ENCODE data around the gene RSPH6A. TPM values are rescaled to one million over a fixed set of nuclear protein-coding genes. Genes with fewer than 3 reads are reported as not detected.

RSPH6A gene
- total and polyA plus RNA-seq, 2 of the 13 experiments (the other 11 are each of a cell fraction or from before 2014, with no cell fraction given) = 0.07 TPM; not detected in 1

GRCh38 chr19:45862564-45863334 lies 47.6 kb upstream of the RSPH6A start, which contains the start of gene SYMPK (continued):
- TF ChIP-seq AHDC1 (CRISPR knock-in tag; IDR thresholded peaks at IDR 0.05; ENCODE audit: borderline replicate concordance) (no peak), SNAPC4 (CRISPR knock-in tag; IDR thresholded peaks at IDR 0.05) (no peak; the same call in 1 of the 2 replicates), TFDP1 (CRISPR knock-in tag; IDR thresholded peaks at IDR 0.05; ENCODE audit: borderline replicate concordance) (peak; percentile 57; the same call in 1 of the 2 replicates), RFX5 (IDR thresholded peaks at IDR 0.05; ENCODE audit: low read depth, low read length) (no peak), NBN (conservative IDR thresholded peaks at IDR 0.05) (no peak), IKZF5 (CRISPR knock-in tag; IDR thresholded peaks at IDR 0.05) (peak; percentile 75; the same call in 1 of the 2 replicates), ZNF556 (CRISPR knock-in tag; IDR thresholded peaks at IDR 0.05; ENCODE audit: borderline replicate concordance) (no peak), ZFP36 (IDR thresholded peaks at IDR 0.05; ENCODE audit: borderline replicate concordance, low read depth, low read length, partially characterized antibody) (no peak), DNMT1 (CRISPR knock-in tag; IDR thresholded peaks at IDR 0.05) (no peak), PRPF4 (IDR thresholded peaks at IDR 0.05; ENCODE audit: low read depth, low read length, poor library complexity, severe bottlenecking) (no peak), ZNF367 (CRISPR knock-in tag; IDR thresholded peaks at IDR 0.05; ENCODE audit: borderline replicate concordance) (no peak), GPBP1L1 (CRISPR knock-in tag; IDR thresholded peaks at IDR 0.05) (no peak), BORCS8-MEF2B (CRISPR knock-in tag; IDR thresholded peaks at IDR 0.05) (no peak)

Measured in HepG2 (cell line).